ENCODE measurements around the gene CETN1.
A peak's percentile ranks its signal among the peaks of the same experiment; 100 is the strongest.

The CETN1 gene

DNA sequence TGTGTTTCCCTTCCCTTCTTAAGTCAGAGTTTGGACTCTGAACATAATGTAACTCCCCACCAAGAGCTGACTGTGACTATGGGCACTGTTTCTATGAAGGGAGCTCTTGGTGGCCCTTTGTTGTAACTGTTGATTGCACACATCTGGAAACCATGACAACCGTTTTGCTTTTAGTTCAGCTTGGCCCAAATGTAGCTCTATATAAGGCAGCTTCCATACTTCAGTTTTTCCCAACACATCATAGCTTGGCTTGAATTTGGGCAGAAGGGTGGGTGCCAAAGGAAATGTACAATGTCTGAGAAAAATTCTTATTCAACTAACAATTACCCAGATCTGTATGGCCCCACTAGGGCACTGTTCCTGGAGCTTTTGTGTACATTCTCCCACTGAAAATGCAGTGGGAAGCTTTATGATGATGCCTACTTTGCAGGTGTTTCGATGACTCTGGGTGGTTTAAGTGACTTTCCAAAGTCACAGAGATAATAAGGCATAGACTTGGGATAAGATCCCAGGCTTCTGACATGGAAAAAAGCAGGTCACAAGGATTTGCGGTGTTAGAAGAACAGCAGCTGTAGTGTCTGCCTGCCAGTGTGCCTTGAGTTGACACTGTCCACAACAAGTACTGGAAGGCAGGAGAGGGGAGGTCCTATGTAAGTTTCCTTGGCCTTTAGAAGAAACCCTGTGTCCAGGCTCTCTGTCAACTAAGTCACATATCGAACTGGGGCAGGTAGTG is 2.4 kb upstream of the CETN1 start:
- DNase-seq: no peak

- DNase-seq: no peak
These were observed 942 bp upstream of the CETN1 start for GRCh38 chr18:579238-579637.

DNA sequence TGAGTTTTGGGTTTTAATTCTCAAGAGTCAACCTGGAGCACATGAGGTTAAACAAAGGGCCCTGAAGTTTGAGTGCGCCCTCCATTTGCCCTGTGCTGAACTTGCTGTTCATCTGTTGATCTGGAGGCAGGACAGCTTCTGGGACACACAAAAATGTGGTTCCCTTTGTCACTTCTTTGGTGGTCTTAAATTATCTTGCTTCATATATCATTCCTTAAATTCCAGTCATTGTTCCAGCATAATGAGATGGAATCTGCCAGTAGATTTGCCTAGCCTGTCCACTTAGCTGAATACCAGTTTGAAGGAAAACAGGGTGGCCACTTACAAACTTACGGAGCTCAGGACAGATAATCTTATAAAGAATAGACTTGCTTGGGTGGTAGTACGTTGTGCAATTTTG is 916 bp downstream of the CETN1 start:
- DNase-seq: no peak

GRCh38 chr18:582465-582864 is 2.3 kb downstream of the CETN1 start:
- no peak for DNase-seq

GRCh38 chr18:595068-595467 is 14.9 kb downstream of the CETN1 start:
- no peak for DNase-seq

GRCh38 chr18:595571-595970 is 15.4 kb downstream of the CETN1 start:
- no peak for DNase-seq

- DNase-seq: no peak
These were observed 16.2 kb downstream of the CETN1 start for GRCh38 chr18:596288-596881.

GRCh38 chr18:598124-598589 is 18.0 kb downstream of the CETN1 start:
- DNase-seq: no peak

- DNase-seq: no peak
These were observed 19.9 kb downstream of the CETN1 start for GRCh38 chr18:600107-600506.

DNA sequence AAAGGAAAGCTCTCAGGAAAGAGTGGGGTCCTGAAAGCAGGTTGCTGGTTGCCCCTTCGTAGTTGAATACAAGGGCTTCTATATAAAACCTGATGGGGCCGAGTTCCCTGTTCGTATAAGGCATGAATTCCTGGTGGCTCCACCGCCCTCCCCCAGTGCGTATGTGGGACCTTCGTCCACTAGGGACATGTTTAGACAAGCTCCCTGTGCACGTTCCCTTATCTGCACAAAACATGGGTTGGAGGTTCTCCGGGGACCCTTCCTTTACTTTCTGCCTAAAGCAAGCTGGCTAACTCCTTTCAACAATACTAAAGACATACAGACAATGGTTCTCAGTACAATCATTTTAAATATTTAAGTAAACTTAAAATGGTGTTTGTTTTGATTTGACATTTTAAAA is 24.6 kb downstream of the CETN1 start:
- no peak for DNase-seq

GRCh38 chr18:607930-608329 is 27.8 kb downstream of the CETN1 start:
- no peak for DNase-seq

- no peak for DNase-seq
These were observed 30.2 kb downstream of the CETN1 start for GRCh38 chr18:610214-610928.

DNA sequence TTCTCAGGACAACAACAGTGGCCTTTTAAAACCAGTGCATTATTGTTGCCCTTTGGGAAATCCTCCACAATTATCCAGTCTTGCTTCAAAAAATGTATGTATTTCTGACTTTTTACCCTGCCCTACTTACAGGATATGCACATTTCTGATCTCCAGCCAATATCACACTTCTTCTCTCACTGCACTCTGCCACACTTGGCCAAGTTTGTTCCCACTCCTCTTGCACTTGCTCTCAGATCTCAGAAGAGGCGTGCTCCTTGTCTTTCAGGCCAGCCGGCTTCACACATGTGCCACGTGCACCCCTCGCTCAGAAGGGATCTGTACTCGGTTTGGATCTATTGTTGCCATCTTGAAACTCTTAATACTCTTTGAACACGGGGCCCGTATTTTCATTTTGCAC is 32.0 kb downstream of the CETN1 start:
- no peak for DNase-seq

- no peak for DNase-seq
These were observed 34.0 kb downstream of the CETN1 start for GRCh38 chr18:614193-614592.

- DNase-seq: peak in 1 of 2 experiments; percentile 20
These were observed 34.9 kb downstream of the CETN1 start for GRCh38 chr18:615092-615521.

GRCh38 chr18:615773-616172 is 35.6 kb downstream of the CETN1 start:
- DNase-seq: no peak

DNA sequence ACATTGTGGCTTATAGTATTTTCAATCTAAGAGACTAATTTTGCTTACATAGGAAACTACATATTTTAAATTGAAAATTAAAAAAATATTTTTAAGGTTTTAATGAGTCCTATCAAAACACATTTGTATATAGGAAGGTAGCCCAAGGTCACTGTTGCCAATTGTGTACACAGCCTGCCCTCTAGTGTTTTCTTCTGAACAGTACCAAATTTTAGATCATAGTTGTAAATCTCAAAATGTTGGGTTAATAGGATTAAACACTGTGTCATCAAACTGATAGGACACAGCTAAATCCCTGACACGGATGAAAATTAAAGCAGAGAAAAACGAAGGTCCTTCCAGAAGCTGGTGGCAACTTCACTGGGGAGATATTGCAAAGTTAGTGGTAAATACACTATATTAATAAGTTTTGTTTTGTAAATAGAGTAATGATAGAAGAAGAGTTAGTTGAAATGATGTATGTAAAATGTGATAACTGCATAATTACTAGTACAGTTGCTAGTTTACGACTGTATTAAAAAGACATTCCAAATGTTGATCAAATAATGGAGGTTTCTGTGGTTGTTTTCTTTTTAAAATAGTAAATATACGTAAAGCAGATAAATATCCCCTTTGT is 36.3 kb downstream of the CETN1 start:
- peak; percentile 42 to 77 for DNase-seq

DNA sequence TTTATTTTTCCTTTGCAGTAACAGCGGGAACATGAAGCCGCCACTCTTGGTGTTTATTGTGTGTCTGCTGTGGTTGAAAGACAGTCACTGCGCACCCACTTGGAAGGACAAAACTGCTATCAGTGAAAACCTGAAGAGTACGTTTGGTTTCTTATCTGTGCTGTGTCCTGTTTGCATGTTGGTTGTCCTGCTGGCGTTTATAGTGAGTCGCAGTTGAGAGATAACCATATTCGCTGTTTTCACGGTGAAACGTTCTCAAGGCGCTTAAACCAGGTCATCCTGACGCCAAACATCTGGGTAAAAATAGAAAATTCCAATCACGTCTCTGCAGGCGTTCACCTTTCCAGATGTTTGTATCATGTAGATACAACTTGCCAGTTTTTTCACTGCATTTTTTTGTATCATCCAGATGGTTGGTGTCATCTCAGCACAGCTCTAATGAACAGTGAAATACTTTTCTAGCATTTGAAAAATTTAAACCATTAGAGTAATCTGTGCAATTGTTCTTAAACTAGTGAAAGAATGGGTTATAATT is 37.9 kb downstream of the CETN1 start:
- no peak for DNase-seq

DNA sequence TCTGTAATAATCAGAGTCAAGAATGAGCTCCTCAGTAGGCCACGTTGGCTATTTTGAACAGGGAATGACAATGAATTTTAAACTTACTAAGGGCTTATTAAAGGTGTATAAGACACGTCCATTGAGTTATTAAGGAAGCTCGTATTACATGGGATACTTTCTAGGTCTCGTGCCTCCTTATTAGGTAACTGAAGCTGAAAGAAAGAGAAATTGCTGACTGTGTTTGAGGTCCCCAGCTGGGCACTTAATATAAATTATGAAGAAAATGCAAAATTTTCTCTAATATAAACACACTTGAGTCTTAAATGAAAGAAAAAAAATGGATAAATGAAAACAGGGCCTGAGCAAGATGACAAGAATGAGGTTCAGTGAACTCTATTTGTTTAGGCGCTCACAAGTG is 38.4 kb downstream of the CETN1 start:
- DNase-seq: peak in 1 of 2 experiments; percentile 50

- DNase-seq: peak; percentile 8 to 56
These were observed 41.3 kb downstream of the CETN1 start for GRCh38 chr18:621291-622043.

DNA sequence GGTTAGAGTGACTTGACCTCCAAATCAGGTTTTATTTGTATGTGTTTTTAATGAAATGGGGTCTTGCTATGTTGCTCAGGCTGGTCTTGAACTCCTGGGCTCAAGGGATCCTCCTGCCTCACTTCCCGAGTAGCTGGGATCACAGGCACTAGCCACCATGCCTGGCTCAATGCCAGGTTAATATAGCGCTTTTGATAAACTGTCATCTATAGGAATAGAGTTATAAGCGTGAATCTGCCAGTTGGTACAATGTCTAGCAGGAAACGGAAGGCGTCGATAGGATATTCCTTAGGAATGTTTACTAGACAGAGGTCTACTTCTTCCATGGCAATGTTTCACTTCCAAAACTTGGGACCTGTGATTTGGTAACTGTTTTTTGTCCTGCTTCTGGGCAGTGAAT is 42.1 kb downstream of the CETN1 start:
- no peak for DNase-seq

All from NCI-H524 (cell line).